GM23338 (cell line): ENCODE data around the gene GNA15. TPM values are rescaled to one million over a fixed set of nuclear protein-coding genes. Genes with fewer than 3 reads are reported as not detected.

Experiments
- ATAC-seq: fragments of 200-7000 bp; cut with Tn5 transposase; 3 replicates; pipeline ENCODE4 v1.9.1; 2020
- DNase-seq: peaks from one replicate; pipeline ENCODE4 v3.0.0-alpha.2; 2015; ENCODE audit warnings: low spot score
- H2AFZ ChIP-seq: fragments of 200-600 bp; sonication (generic); 2 replicates; pipeline ENCODE4 v1.8.0; 2016; ENCODE audit warnings: antibody characterized with exemption, mild to moderate bottlenecking, moderate library complexity
- H3F3A ChIP-seq: fragments of 200-600 bp; sonication (generic); replicated peaks from 2 replicates; pipeline ENCODE4 v1.8.0; 2017; ENCODE audit warnings: antibody characterized with exemption, mixed run types, low read depth
- H3K27ac ChIP-seq: fragments of 200-600 bp; sonication (generic); 2 replicates; pipeline ENCODE4 v1.6.1; 2016; ENCODE audit warnings: low read depth
- H3K27me3 ChIP-seq: fragments of 200-600 bp; sonication (generic); 2 replicates; pipeline ENCODE4 v1.8.0; 2016; ENCODE audit warnings: mild to moderate bottlenecking, mixed run types, moderate library complexity; ENCODE audit not compliant: insufficient read depth
- H3K36me3 ChIP-seq: fragments of 200-600 bp; sonication (generic); 2 replicates; pipeline ENCODE4 v1.8.0; 2016; ENCODE audit warnings: mild to moderate bottlenecking; ENCODE audit not compliant: insufficient read depth
- H3K4me1 ChIP-seq: fragments of 200-600 bp; sonication (generic); 2 replicates; pipeline ENCODE4 v1.8.0; 2016; ENCODE audit warnings: mild to moderate bottlenecking, moderate library complexity; ENCODE audit not compliant: insufficient read depth
- H3K4me2 ChIP-seq: fragments of 200-600 bp; sonication (generic); 2 replicates; pipeline ENCODE4 v1.7.1; 2017; ENCODE audit warnings: mixed run types
- H3K4me3 ChIP-seq: fragments of 200-600 bp; sonication (generic); 2 replicates; pipeline ENCODE4 v1.6.1; 2016; ENCODE audit warnings: mixed run types
- H3K79me2 ChIP-seq: fragments of 200-600 bp; sonication (generic); replicated peaks from 2 replicates; pipeline ENCODE4 v1.8.0; 2017; ENCODE audit warnings: mild to moderate bottlenecking; ENCODE audit not compliant: insufficient read depth
- H3K9me2 ChIP-seq: fragments of 200-600 bp; sonication (generic); 2 replicates; pipeline ENCODE4 v1.8.0; 2017; ENCODE audit not compliant: insufficient read depth
- H4K20me1 ChIP-seq: fragments of 200-600 bp; sonication (generic); replicated peaks from 2 replicates; pipeline ENCODE4 v1.8.0; 2017; ENCODE audit warnings: mild to moderate bottlenecking; ENCODE audit not compliant: insufficient read depth
- H3K27ac Mint-ChIP-seq: 2 replicates; pipeline ENCODE4 v1.8.0; 2020; ENCODE audit warnings: inconsistent platforms, mild to moderate bottlenecking, moderate library complexity, mixed read lengths
- H3K27me3 Mint-ChIP-seq: 3 replicates; pipeline ENCODE4 v1.8.0; 2022; ENCODE audit warnings: low read depth, mild to moderate bottlenecking, moderate library complexity, mixed read lengths, inconsistent platforms; ENCODE audit not compliant: insufficient read depth, poor library complexity
- H3K36me3 Mint-ChIP-seq: 3 replicates; pipeline ENCODE4 v1.8.0; 2021; ENCODE audit warnings: low read depth, mild to moderate bottlenecking, inconsistent platforms, moderate library complexity, mixed read lengths
- H3K4me1 Mint-ChIP-seq: 3 replicates; pipeline ENCODE4 v1.8.0; 2020; ENCODE audit warnings: mild to moderate bottlenecking, inconsistent platforms, mixed read lengths
- H3K4me3 Mint-ChIP-seq: 3 replicates; pipeline ENCODE4 v1.8.0; 2021; ENCODE audit warnings: moderate library complexity, mild to moderate bottlenecking, inconsistent platforms, mixed read lengths
- H3K9me3 Mint-ChIP-seq: 3 replicates; pipeline ENCODE4 v1.8.0; 2020; ENCODE audit warnings: moderate library complexity, mild to moderate bottlenecking, inconsistent platforms, mixed read lengths
- EZH2phosphoT487 ChIP-seq: fragments of 200-600 bp; sonication (generic); IDR thresholded peaks from one replicate; pipeline ENCODE4 v1.8.1; 2018; ENCODE audit warnings: antibody characterized with exemption; ENCODE audit not compliant: unreplicated experiment
- NANOG ChIP-seq: IDR thresholded peaks from 2 replicates; pipeline ENCODE4 v1.6.1; 2016; ENCODE audit warnings: antibody characterized with exemption, borderline replicate concordance
- REST ChIP-seq: IDR thresholded peaks from one replicate; pipeline ENCODE4 v1.6.1; 2018; ENCODE audit warnings: antibody characterized with exemption; ENCODE audit not compliant: unreplicated experiment
- STAT1 ChIP-seq: IDR thresholded peaks from one replicate; pipeline ENCODE4 v1.6.1; 2016; ENCODE audit warnings: antibody characterized with exemption; ENCODE audit not compliant: unreplicated experiment
- ZNF331 ChIP-seq: fragments of 250-450 bp; sonication (Bioruptor Pico); IDR thresholded peaks from 2 replicates; pipeline ENCODE4 v1.5.0; 2020; ENCODE audit warnings: low read depth, mild to moderate bottlenecking, moderate library complexity
- polyA plus RNA-seq: library from polyadenylated mRNA; unstranded; fragments of >200 nt; fragmentation: Nextera tagmentation; extraction: Ambion mirVana; gene quantifications from 2 replicates; pipeline ENCODE4 v1.2.1, GENCODE V29; 2016
- total RNA-seq: library from RNA; depleted of rRNA; stranded (reverse); fragments of >200 nt; shearing (Covaris generic); gene quantifications from 2 replicates; pipeline ENCODE4 v1.2.3, GENCODE V29; 2014
- TF ChIP-seq, protein P1 (sequence below), 2 experiments: fragments of 200-600 bp in 1 of 2; sonication (generic) in 1 of 2; conservative IDR thresholded peaks; 2 replicates each; pipeline versions ENCODE4 v1.5.1 to v1.6.1; 2016 to 2017; ENCODE audit warnings: antibody characterized with exemption in 2 of 2, low read depth in 2 of 2, mild to moderate bottlenecking in 2 of 2, moderate library complexity in 1 of 2

The GNA15 gene
- total and polyA plus RNA-seq, 2 experiments from 2014 or later = 0.14 to 0.31 TPM

GRCh38 chr19:3146677-3147100 is 10.9 kb downstream of the GNA15 start:
- TF ChIP-seq EZH2phosphoT487 (no peak), STAT1 (no peak), NANOG (no peak), REST (no peak)
- TF ChIP-seq, protein P1, sequence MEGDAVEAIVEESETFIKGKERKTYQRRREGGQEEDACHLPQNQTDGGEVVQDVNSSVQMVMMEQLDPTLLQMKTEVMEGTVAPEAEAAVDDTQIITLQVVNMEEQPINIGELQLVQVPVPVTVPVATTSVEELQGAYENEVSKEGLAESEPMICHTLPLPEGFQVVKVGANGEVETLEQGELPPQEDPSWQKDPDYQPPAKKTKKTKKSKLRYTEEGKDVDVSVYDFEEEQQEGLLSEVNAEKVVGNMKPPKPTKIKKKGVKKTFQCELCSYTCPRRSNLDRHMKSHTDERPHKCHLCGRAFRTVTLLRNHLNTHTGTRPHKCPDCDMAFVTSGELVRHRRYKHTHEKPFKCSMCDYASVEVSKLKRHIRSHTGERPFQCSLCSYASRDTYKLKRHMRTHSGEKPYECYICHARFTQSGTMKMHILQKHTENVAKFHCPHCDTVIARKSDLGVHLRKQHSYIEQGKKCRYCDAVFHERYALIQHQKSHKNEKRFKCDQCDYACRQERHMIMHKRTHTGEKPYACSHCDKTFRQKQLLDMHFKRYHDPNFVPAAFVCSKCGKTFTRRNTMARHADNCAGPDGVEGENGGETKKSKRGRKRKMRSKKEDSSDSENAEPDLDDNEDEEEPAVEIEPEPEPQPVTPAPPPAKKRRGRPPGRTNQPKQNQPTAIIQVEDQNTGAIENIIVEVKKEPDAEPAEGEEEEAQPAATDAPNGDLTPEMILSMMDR (conservative IDR thresholded peaks at IDR 0.05; ENCODE audit: low read depth in 2 of 2) = peak; percentile 72 to 84
- H3K9me2 ChIP-seq = no peaks in the 10 kb centered on the region
- 0 out of 2 replicates have a peak, but pooled peaks cover 4% of the 10 kb centered on the region for H3F3A ChIP-seq
- H3K4me3 ChIP-seq = no peak overlapping the region
- H3K27ac ChIP-seq = no peak overlapping the region
- H3K4me2 ChIP-seq = no peak overlapping the region
- H3K79me2 ChIP-seq = no peaks in the 10 kb centered on the region
- no peaks in the 10 kb centered on the region for H4K20me1 ChIP-seq
- DNase-seq = peak; percentile 58
- H3K36me3 ChIP-seq = no peaks in the 10 kb centered on the region
- no peak overlapping the region; the same call in 2 of the 3 replicates for H3K4me3 Mint-ChIP-seq
- H3K9me3 Mint-ChIP-seq = no peaks in the 10 kb centered on the region
- peaks cover 5% of the 10 kb centered on the region; the same call in 2 of the 3 replicates for H3K4me1 Mint-ChIP-seq
- no peaks in the 10 kb centered on the region for H3K27me3 ChIP-seq
- no peak overlapping the region for H3K27ac Mint-ChIP-seq
- H2AFZ ChIP-seq = no peak overlapping the region
- no peaks in the 10 kb centered on the region for H3K4me1 ChIP-seq
- no peaks in the 10 kb centered on the region for H3K36me3 Mint-ChIP-seq
- peaks cover 5% of the 10 kb centered on the region for H3K27me3 Mint-ChIP-seq
- ATAC-seq = peak; percentile 78

DNA sequence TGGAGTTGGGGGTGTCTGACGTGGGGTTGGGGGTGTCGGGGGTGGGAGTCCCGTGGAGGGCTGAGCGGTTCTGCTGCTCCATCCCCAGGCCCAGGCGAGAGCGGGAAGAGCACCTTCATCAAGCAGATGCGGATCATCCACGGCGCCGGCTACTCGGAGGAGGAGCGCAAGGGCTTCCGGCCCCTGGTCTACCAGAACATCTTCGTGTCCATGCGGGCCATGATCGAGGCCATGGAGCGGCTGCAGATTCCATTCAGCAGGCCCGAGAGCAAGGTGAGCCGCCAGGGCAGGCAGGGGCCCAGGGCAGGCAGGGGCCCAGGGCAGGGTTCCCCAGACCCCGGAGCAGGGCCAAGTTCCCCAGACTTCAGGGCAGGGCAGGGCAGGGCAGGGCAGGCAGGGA is 12.7 kb downstream of the GNA15 start:
- Histone ChIP-seq H3K36me3 (no peaks in the 10 kb centered on the region), H3K4me1 (no peaks in the 10 kb centered on the region), H3K4me2 (no peak overlapping the region), H2AFZ (no peak overlapping the region), H3K79me2 (no peaks in the 10 kb centered on the region), H3K9me2 (peaks cover 8% of the 10 kb centered on the region; the same call in 1 of the 2 replicates), H3K4me3 (no peak overlapping the region), H4K20me1 (no peaks in the 10 kb centered on the region), H3K27ac (no peak overlapping the region), H3F3A (0 out of 2 replicates have a peak, but pooled peaks cover 4% of the 10 kb centered on the region), H3K27me3 (no peaks in the 10 kb centered on the region)
- Mint-ChIP-seq H3K36me3 (no peaks in the 10 kb centered on the region), H3K9me3 (no peaks in the 10 kb centered on the region), H3K27ac (no peak overlapping the region), H3K4me1 (peaks cover 5% of the 10 kb centered on the region; the same call in 2 of the 3 replicates), H3K27me3 (peaks cover 1% of the 10 kb centered on the region), H3K4me3 (no peak overlapping the region)
- ATAC-seq (no peak), DNase-seq (no peak)
- no peak for TF ChIP-seq ZNF331
